Measurements from ENCODE around the gene RAD21L1. TPM values are rescaled to one million over a fixed set of nuclear protein-coding genes. Genes with fewer than 3 reads are reported as not detected.

The RAD21L1 gene
- total and polyA plus RNA-seq, 8 donors = not detected

GRCh38 chr20:1184638-1185315 is 41.1 kb upstream of the RAD21L1 start, which contains the start of gene TMEM74B:
TMEM74B (minus strand) TSS chr20:1184981; CDS start chr20:1183801, 1,180 bp downstream.
- Histone ChIP-seq H3K27me3 (peaks cover 0 to 4% (median 0%) of the 10 kb centered on the region in 4 donors), H3K4me1 (no peaks in the 10 kb centered on the region), H3K9me3 (no peaks in the 10 kb centered on the region), H3K27ac (no peak within 1 kb of the TSS), H3K36me3 (no peaks in the 10 kb centered on the region), H3K4me3 (peak within 1 kb of the TSS; percentile 8 to 57 (median 37))
- ATAC-seq (peak; percentile 9 to 44 (median 22)), FAIRE-seq (no peak), DNase-seq (peak in 1 of 6 donors; percentile 68)
- intact Hi-C loops (cut with DNase I) = no loop called here
- 1 to 2% methylated on average over 42 to 76 of the region's 76 CpGs for WGBS, 2 donors
- no peak for TF ChIP-seq CTCF (IDR thresholded peaks at IDR 0.05)

DNA sequence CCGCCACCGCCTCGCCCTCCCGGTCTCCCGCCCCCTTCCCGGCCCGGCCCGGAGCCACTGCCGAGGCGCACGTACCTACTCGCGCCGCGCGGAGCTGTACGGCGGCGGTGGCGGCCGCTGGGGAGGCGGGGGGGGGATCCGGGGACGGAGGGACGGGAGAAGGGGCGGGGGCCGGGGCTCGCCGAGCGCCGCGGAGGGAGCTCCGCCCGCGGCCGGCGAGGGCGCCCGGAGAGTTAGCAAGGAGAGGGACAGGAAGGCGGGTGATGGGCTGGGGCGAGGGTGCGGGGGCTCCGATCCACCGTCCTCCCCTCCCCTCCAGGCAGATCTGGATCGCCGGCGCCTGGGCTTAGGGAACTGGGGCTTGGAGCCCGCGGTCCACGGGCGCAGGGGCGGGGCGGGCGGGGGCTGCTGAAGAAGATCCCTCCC is 40.5 kb upstream of the RAD21L1 start:
- ATAC-seq (peak; percentile 41 to 55 (median 48)), DNase-seq (peak in 2 of 6 donors; percentile 64 to 72), FAIRE-seq (no peak)
- 0 to 1% methylated on average over 24 to 50 of the region's 54 CpGs for WGBS, 2 donors
- peak overlapping the region; percentile 8 to 57 (median 37) for H3K4me3 ChIP-seq
- H3K36me3 ChIP-seq = no peaks in the 10 kb centered on the region
- TF ChIP-seq CTCF (IDR thresholded peaks at IDR 0.05) = no peak
- no peak overlapping the region for H3K27ac ChIP-seq
- no peaks in the 10 kb centered on the region for H3K4me1 ChIP-seq
- no peaks in the 10 kb centered on the region for H3K9me3 ChIP-seq
- intact Hi-C loops (cut with DNase I) = no loop called here
- H3K27me3 ChIP-seq = peaks cover 0 to 4% (median 0%) of the 10 kb centered on the region in 4 donors

DNA sequence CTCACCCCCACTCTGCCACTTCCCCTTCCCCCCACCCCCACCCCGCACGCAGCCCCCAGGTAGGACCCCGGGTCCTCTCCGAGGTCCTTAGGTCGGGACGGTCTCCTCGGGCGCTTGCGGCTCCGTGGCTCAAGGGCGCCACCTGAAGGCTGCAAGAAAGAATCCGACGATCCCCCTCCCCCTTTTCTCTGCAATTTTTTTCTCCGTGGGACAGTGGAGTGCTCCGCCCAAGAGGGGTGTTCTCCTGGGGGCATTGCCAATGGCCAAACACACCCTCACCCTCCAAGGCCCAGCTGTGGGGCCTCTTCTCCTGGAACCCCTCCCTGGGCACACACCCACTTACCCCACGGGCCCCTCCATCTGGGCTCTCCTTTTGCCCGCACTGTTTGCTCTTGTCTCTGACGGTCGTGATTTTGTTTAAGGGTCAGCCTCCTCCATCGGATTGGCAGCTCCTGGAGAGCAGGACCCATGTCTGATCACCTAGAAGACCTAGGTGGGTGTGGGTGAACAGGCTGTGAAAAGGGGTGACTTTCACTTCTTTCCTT is 40.0 kb upstream of the RAD21L1 start:
- FAIRE-seq (no peak), ATAC-seq (peak; percentile 72 to 88 (median 82)), DNase-seq (peak in 5 of 6 donors; percentile 23 to 81 (median 35))

DNA sequence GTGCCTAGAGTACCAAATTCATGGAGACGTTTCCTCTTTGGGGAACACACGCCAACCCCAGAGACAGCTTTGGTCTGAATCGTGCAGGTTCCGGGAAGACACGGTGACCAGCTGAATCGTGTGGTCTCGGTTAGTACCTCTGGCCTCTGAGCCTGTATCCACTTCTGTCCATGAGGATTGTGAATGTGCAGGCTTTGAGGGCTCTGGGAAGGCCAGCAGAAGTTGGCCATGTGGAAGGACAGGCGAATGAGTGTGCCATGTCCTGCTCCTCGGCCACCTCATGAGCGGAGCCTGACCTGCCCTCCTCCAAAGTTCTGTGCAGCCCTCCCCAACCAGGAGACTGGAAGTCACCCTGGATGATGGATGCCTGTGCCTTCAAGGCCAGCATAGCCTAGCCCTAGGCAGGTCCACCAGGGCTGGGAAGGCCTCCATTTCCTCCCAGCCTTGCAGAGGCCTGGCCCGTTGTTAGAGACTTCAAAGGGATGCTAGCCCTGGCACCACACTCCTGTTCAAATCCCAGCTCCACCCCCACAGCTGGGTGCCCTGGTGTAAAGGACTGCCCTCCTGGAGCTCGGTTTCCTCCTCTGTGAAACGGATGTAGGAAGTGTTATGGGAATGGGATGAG is 39.4 kb upstream of the RAD21L1 start:
- WGBS, 2 donors = 79 to 83% methylated on average over 13 of the region's 13 CpGs
- no peak for TF ChIP-seq CTCF (IDR thresholded peaks at IDR 0.05)
- no peak for DNase-seq
- no peaks in the 10 kb centered on the region for H3K9me3 ChIP-seq
- peaks cover 0 to 4% (median 0%) of the 10 kb centered on the region in 4 donors for H3K27me3 ChIP-seq
- ATAC-seq = no peak
- H3K4me1 ChIP-seq = no peaks in the 10 kb centered on the region
- intact Hi-C loops (cut with DNase I) = no loop called here
- H3K27ac ChIP-seq = no peak overlapping the region
- FAIRE-seq = no peak
- H3K4me3 ChIP-seq = no peak overlapping the region
- H3K36me3 ChIP-seq = no peaks in the 10 kb centered on the region

More for the DNA sequence above, 40.0 kb upstream of the RAD21L1 start:
- Histone ChIP-seq H3K4me3 (peak overlapping the region in 3 of 4 donors; percentile 35 to 57 (median 39)), H3K27me3 (peaks cover 0 to 4% (median 0%) of the 10 kb centered on the region in 4 donors), H3K36me3 (no peaks in the 10 kb centered on the region), H3K27ac (no peak overlapping the region), H3K4me1 (no peaks in the 10 kb centered on the region), H3K9me3 (no peaks in the 10 kb centered on the region)
- 7 to 9% methylated on average over 18 to 20 of the region's 20 CpGs for WGBS, 2 donors
- intact Hi-C loops (cut with DNase I) = no loop called here
- peak in 3 of 4 donors; percentile 26 to 32 (median 26) for TF ChIP-seq CTCF (IDR thresholded peaks at IDR 0.05)

Data from pancreas (tissue), 10 donors.